NCI-H1092 treated with DMSO at 0.1 percent for 48 hours (cell line): Measurements from ENCODE around the gene IBTK.
"Not testable (repeated sequence)": the region's sequence is repeated elsewhere in the genome, so short reads cannot be mapped to it uniquely, and the experiment has no call there.

Experiments
- DNase-seq: peaks from one replicate; lab custom pipeline; 2025; lab: John Stamatoyannopoulos, UW

Gene IBTK

DNA sequence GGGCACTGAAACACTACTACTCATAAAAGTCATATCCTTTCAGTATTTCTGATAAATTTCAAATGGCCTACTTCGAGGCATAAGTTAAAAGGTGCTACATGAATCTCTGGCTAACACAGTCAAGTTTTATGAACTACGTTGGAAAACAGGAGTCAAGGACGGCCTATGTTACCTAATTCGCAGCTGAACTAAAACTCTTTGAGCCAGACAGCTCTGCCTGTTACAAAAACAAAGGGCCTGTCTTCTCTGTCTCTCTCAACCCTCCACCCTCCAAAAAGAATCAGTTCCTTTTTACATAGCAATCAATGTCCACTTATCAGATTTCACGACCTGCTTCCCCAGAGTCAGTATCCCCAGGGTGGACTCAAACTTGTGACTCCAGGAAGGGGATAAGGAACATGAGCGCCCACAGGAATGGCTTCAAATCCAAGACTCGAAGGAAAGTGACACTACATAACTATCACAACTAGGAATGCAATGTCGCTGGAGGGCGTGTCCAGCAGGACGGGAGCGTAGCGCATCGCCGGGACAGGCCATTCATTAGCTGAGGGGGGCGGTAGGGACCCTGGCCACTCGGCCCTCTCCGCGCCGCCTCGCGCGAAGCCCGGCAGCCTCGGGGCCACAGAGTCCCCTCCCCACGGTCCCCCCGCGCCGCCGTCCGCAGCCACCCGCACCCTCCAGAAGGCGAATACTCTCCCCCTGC, 591 bp downstream of the IBTK start:
- peak; percentile 41 for DNase-seq

DNA sequence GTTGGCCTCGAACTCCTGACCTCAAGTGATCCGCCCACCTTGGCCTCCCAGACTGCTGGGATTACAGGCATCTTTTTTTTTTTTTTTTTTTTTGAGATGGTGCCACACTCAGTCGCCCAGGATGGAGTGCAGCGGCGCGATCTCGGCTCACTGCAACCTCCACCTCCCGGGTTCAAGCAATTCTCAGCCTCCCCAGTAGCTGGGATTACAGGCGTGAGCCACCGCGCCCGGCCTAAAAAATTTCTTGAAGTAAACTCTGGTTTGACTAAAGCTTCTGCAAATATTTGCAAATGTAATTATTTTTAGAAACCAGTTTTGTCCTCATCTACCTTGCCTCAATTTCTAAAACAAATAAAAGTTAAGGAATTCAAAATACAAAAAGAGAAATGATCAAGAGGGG, 1.2 kb downstream of the IBTK start:
- DNase-seq: no peak

DNA sequence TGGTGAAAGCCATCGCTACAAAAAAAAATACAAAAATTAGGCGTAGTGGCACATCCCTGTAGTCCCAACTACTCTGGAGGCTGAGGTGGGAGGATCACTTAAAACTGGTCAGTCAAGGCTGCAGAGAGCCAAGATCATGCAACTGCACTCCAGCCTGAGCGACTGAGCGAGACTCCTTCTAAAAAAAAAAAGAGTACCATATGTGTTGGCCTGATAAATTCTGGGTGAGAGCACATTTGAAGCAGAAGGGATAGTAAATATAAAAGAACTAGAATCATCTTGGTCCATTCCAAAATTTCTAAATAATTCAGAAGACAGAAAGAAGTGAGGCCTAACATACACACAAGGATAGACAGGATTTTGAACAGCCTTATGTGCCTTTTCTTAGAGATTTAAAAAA, 2.2 kb downstream of the IBTK start:
- no peak for DNase-seq

DNA sequence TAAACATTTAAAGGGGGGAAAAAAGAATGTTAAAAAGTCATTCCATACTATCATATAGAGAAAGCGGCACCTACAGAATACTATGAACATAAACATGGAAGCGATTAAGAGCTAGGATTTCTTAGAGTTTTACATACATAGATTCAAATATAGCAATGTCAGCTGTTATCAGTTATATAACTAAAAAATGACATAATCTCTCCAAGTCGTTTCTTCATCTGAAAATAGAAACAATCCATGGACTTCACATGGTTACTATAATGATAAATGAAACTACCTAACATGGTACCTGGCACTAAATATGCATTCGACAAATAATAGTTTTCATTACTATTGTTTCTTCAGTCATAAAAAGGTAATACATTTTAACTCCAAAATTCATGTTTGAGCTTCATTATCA, 3.7 kb downstream of the IBTK start:
- DNase-seq: no peak

DNA sequence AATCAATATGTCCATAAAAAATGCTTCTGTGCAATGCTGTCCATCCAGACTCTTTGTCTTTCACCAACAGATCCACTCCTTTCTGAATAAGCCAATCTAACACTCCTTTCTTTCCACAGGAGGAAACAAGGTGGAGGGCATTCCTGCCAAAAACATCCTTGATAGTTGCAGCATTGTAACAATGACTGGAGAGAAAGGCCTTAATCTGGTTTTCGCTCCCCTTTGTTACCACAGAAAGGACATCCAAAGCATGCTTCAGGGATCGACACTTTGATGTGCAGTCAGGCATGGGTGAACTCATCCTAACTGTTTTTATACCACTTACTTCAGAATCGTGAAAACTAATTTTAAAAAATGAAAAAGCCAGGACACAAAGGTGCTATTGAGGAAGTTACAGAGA, 7.4 kb downstream of the IBTK start:
- no peak for DNase-seq

DNA sequence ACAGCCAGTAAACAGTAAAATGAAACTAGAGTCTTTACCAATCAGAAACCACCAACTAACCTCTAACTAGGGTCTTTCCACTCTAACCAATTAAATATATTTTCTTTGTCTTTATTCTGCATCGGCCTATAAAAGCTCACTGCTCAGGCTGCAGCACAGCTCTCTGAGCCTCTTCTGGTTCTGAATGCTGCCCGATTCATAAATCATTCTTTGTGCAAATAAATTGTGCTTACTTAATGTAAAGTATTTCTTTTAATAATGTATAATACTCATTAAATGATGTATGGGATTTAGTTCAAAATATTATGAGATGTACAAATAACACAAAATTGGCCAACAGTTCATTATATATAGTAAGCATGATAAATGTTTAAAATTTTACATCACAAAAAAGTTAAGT, 7.9 kb downstream of the IBTK start:
- no peak for DNase-seq

DNA sequence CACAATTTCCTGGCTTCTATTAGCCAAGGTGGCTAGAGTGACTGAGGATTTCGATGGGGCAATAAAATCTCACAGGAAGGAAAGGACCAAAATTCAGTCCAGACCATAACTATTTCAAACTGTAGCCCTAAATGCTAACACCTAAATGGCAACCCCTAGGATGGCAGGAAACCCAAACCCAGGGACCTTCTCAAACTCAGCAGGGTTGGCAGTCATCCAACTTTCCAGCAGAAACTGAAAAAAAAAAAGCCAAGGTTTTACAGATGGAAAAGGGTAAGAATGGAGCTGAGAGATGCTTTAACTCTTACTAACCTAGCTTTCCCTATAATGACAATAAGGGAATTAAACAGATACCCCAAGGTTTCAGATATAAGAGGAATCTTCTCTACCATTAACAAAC, 10.5 kb downstream of the IBTK start:
- DNase-seq: no peak

DNA sequence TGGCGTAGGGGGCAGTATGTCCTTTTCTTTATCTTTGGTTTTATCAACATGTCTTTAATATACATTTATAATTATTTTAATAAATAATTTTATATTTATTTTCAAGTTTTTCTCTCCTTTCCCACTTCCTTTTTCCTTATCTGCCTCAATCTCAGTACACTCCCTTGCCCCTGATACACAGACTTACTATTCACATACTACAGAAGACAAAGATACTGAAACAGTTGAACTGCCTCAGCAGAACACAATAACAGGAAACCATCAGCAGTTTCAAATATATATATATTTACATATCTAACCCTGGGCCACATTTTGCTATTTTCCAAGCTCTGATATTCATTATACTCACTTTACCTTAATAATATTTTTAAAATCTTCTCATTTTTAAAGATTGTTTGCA, 19.8 kb downstream of the IBTK start:
- no peak for DNase-seq

DNA sequence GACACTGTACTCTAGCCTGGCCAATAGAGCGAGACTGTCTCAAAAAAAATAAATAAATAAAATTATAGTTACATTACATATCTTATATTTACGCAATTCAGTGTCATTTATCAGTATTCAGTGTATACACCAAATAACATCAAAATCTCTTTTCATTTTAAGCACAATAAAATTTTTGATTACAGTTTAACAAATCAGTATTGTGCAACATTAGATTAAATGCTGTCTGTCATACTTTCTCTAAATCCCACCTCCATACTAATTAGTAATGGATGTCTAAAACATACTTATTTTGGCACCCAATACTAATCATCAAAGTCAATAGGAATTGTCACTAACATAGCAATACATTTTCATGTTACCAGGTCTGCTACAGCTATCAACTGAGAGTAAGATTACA, 27.4 kb downstream of the IBTK start:
- DNase-seq: no peak

DNA sequence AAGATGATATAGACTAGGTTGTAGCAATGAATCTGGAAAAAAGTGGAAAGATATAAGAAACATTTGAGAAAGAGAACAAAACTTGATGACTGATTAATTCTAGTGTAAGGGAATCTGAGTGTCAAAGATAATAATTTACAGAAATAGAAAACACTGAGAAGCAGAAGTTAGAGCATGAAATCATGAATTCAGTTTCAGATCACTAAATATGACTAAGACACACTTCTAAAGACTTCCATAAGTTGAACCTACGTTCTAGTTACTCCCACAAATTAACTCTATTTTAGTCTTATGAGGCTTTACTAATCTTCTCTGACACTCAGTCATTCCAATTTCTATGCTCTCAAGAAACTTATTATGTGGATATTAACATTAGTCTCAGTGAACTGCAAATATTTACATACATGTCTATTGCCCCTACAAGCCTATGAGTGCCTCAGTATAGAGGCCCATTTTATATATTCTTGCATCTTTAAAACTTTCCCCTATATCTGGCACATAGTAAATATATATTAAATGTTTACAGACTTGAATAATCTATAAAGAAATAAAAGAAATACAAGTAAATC, 30.4 kb downstream of the IBTK start:
- no peak for DNase-seq

DNA sequence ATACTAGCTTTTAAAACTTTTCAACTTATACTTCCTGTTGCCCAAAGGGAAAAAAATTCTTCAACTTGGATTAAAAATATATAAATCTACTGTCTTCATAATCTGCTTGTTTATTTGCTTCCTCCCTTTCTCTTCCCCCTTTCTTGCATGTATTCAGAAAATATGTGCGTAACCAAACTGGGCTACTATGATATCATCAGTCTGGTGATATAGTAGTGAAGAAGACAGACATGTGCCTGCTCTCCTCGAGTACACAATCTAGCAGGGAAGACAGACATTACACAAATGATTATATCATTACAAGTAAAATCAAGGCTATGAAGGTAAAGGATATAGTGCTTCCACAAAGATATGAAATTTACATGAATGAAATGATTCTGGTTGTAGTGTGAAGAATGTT, 31.0 kb downstream of the IBTK start:
- DNase-seq: no peak

DNA sequence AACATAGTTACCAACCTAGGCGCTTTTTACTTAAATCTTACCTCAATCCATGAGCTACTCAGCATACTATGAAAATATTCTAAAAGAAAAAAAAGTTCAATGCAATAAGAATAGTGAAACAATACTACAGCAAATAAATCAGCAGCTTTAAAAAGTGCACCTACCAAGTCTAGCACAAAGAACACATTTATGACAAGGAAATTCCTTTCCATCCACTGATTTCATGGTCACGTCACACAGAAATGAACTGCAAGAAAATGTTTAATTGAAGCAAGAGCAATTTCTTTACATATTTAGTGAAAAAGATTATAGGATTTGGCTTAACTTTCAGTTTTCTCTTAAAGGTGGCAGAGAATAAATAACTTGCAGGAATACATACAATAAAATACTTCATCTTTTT, 36.2 kb downstream of the IBTK start:
- no peak for DNase-seq

DNA sequence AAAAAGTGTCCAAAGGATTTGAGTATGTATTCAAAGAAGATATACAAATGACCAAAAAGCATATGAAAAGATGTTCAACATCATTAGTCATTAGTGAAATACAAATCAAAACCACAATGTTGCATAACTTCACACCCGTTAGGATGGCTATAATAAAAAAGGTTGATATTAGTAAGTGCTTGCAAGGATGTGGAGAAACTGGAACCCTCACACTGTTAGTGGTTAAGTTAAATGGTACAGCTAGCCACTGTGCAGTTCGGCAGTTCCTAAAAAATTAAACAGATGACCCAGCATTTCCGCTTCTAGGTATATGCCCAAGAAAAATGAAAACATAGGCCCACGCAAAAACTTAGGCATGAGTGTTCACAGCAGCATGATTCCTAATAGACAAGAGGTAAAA, 38.6 kb downstream of the IBTK start:
- no peak for DNase-seq

DNA sequence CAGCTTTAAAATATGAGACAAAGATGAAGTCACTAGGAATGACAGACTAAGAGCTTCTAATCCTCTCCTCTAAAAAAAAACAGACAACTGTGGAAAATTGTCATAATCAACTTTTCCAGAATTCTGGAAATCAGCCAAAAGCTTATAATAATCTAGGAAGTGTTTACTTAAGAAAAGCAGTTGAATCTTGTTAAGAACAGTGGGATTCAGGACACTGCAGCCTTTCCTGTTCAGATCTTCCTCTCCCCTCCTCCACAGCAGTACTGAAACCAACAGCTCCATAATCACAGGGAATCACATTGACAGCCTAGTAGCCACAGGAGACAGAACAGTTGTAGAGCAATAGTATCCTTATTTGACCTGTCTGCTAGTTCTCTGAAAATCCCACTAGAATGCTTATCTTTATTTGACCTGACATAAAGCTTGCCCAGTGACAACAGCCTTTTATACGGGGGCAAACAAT, 41.6 kb downstream of the IBTK start:
- DNase-seq: no peak

DNA sequence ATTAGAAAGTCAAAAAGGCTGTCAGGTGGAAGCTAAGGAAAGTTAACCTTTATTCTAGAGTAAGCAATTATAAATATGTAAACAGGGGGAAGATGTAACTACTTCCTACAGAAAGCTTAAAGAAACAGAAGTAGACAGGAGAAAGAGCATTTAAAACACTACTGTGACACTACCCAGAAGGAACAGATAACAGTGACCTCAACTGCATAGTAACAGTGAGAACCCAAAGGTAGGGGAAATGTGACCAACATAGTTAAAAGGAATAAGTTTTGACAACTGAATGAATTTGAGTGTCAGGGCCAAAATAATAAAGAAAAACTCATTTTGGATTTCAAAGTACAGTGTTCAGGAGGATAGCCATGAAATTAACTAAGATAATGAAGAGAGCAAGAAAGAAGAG, 43.5 kb downstream of the IBTK start:
- no peak for DNase-seq

DNA sequence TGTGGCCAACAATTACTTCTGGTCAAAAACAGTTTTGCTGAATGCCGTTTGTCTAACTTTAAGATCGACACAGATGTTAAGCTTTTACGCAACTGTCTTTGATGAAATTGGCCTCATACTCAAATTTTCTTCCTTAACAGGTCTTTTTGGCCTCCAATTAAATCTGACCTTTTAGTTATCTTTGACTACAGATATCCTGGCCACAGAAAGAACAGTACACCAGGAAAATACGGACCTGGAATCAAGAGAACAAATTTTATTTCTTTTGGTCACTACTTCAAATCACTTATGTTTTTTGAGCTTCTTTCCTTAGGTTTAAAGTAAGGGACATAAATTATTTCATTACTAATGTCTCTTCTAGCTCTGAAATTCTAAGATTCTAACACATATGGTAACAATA, 49.8 kb downstream of the IBTK start:
- DNase-seq: no peak

DNA sequence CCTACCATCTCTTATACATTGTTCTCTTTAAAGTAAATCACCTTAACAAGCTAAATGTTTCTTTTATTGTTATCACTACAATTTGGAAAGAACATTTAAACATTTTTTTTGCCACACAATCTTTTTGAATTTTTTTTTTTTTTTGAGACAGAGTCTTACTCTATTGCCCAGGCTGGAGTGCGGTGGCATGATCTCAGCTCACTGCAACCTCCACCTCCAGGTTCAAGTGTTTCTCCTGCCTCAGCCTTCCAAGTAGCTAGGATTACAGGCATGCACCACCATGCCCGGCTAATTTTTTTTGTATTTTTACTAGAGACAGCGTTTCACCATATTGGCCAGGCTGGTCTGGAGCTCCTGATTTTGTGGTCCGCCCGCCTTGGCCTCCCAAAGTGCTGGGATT, 50.3 kb downstream of the IBTK start:
- not testable (repeated sequence) for DNase-seq

DNA sequence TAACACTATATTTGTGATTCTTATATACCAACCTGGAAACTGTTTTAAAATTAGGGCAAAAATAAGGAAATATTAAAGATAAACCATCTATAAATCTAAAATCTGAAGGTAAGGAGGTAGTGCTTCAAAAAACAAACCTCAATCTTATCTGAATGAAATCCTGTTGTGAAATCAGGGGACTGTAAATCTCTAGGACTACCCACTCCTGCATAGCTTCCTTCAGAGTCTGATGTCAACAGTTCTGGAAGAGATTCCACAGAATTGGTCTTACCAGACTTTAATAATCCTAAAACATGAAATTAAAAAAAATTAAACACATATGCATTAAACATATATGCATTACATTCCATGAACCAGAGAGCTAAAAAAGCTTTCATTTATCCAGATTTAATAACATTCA, 51.4 kb downstream of the IBTK start:
- DNase-seq: no peak

DNA sequence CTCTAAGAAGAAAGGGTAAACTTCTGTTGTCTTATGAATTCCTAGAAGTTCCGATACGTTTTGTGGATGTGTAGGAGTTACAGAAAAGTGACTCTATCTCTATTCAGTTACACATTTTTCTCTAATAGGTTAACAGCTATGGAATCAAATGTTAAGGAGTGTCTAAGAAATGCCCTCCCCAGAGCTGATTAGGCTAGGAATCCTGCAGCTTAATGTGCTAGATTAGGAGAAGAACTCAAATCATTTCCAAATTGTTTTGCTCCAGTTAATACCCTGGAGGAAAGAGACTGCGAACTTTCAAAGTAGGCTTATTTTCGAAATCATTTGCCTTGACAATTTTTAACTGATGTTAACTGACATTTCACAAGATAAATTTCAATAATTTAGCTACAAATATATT, 51.9 kb downstream of the IBTK start:
- DNase-seq: no peak

DNA sequence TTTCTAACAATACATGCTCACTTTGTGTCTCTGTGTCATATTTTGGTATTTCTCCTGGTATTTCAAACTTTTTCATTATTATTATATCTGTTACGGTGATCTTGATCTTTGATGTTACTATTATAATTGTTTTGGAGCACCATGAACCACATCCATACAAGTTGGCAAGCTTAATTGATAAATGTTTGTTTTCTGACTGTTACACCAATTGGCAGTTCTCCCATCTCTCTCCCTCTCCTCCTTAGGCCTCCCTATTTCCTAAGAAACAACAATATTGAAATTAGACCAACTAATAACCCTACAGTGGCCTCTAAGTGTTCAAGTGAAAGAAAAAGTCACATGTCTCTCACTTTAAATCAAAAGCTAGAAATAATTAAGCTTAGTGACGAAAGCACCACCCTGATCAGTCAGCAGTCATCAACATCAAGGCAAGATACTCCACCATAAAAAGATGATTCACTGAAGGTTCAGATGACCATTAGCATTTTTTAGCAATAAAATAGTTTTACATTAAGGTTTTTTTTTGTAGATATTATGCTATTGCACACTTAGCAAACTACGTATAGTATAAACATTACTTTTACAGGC, 61.5 kb downstream of the IBTK start:
- DNase-seq: no peak

DNA sequence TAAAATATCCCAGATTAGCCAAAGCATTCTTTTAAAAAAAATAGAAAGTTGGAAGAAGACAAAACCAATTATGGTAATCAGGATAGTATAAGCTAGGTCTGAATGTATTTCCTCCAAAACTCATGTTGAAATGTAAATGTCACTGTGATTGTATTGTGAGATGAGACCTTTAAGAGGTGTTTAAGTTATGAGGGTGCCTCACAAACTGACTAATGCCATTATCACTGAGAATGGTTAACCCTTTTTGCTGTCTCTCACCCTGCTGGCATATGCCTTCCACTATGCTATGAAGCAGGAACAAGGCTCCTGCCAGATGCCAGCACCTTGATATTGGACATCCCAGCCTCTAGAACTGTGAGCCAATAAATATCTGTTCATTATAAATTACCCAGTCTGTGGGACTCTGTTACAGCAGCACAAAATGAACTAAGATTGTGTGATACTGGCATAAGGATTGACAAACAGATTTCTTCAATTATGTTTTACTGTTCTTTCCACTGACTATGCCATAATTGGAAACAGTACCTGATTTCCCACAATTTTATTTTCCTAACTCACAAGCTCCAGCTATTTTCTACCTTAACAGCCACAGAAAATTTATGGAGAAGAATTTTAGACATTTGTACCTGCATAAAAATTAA, 63.8 kb downstream of the IBTK start:
- DNase-seq: no peak

DNA sequence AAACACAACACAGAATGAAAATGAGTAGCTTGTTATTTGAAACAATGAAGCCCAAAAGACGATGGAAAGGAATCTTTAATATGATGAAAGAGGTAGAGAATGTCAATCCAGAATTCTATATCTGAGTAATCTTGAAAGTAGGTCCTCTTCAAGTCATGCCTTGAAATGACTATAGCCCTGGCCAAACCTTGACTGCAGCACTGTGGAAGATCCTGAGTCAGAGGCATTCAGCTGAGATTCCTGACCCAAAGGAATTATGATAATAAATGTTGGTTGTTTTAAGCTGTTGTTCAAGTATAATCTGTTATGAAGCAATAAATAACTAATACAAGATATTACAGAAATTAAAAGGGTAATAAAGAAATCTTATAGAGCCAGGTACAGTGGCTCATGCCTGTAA, 64.8 kb downstream of the IBTK start:
- no peak for DNase-seq

DNA sequence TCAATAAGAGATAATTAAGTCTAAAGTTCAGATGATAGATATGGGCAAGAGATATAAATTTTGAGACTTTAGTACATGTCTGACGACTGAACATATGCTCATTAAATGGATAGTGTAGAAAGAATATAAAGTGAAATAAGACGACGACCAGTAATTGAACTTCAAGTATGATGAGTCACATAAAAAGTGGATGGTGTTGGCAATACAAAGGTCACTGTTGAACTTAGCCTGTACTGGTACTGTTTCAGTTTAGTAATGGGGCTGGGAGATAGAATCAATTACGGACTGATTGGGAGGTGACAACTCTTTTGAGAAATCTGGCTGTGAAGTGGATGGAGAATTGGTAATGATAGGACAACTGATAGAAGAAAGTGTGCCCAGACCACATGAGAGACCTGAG, 68.1 kb downstream of the IBTK start:
- no peak for DNase-seq

DNA sequence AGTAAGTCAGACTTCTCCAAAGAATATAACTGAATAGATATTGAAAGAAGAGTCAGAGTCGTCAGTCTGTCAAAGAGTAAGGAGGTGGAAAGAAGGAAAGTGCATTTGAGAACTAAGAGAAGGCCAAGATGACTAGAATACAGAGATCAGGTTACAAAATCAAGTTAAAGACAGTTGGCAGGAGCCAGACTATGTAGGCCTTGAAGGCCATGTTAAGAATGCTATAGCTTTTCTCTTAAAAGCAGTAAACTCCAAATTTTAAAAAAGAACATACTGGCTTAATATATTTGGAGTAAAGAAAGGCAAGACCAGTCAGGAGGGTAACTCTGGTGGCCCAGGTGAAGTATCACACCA, 68.8 kb downstream of the IBTK start:
- no peak for DNase-seq
